CD4-positive, alpha-beta T cell (primary cell): ENCODE data around the gene ASTN1. TPM values are rescaled to one million over a fixed set of nuclear protein-coding genes. Genes with fewer than 3 reads are reported as not detected.

ENCODE experiments used
- ATAC-seq: fragments of 200-7000 bp; cut with Tn5 transposase; one replicate; pipeline ENCODE4 v1.10.0; 2022; ENCODE audit warnings: mild to moderate bottlenecking; ENCODE audit not compliant: poor library complexity
- CTCF ChIA-PET: fragments of 350-600 bp; sonication (Branson Sonifier 250); formaldehyde crosslinking; loops from one replicate; lab custom pipeline; 2021; ENCODE audit warnings: antibody characterized with exemption, inconsistent platforms; lab: Charles Lee
- POLR2A ChIA-PET: fragments of 350-600 bp; sonication (Branson Sonifier 250); formaldehyde crosslinking; loops from one replicate; lab custom pipeline; 2021; ENCODE audit warnings: antibody characterized with exemption, inconsistent platforms; lab: Charles Lee
- DNase-seq, 14 experiments: peaks; one replicate each; pipeline ENCODE4 v3.0.0-alpha.2; 2013 to 2020; ENCODE audit warnings: mixed read lengths in 2 of 14
- H3K27ac ChIP-seq, 2 donors: one replicate each; pipeline versions ENCODE4 v1.5.1 to v1.7.0; 2013; ENCODE audit warnings: low read length in 2 of 2, low read depth in 1 of 2, mild to moderate bottlenecking in 1 of 2
- H3K27me3 ChIP-seq, 2 experiments: 1 replicate in 1 of 2; 2 replicates in 1 of 2; pipeline versions ENCODE4 v1.6.1 to v1.7.0; 2013; ENCODE audit warnings: low read length in 2 of 2, control low read depth in 1 of 2, mild to moderate bottlenecking in 1 of 2, moderate library complexity in 1 of 2; ENCODE audit not compliant: insufficient read depth in 2 of 2, control insufficient read depth in 1 of 2
- H3K36me3 ChIP-seq: one replicate; pipeline ENCODE4 v1.6.1; 2013; ENCODE audit warnings: low read length, control low read depth; ENCODE audit not compliant: insufficient read depth
- H3K4me1 ChIP-seq: one replicate; pipeline ENCODE4 v1.6.1; 2013; ENCODE audit warnings: low read length, control low read depth; ENCODE audit not compliant: insufficient read depth
- H3K4me3 ChIP-seq: one replicate; pipeline ENCODE4 v1.5.1; 2013; ENCODE audit warnings: mild to moderate bottlenecking, low read length, moderate library complexity
- H3K9me3 ChIP-seq, 2 experiments: 1 replicate in 1 of 2; 2 replicates in 1 of 2; pipeline versions ENCODE4 v1.6.1 to v1.7.0; 2013; ENCODE audit warnings: low read length in 2 of 2, mild to moderate bottlenecking in 2 of 2, control low read depth in 1 of 2, moderate library complexity in 1 of 2; ENCODE audit not compliant: control insufficient read depth in 1 of 2, insufficient read depth in 1 of 2
- H3K27ac Mint-ChIP-seq: one replicate; pipeline ENCODE4 v1.8.0; 2020; ENCODE audit warnings: mixed read lengths
- H3K27me3 Mint-ChIP-seq: one replicate; pipeline ENCODE4 v1.8.0; 2021; ENCODE audit warnings: mixed read lengths
- H3K36me3 Mint-ChIP-seq: one replicate; pipeline ENCODE4 v1.8.0; 2021; ENCODE audit warnings: low read depth, mixed read lengths
- H3K4me1 Mint-ChIP-seq: one replicate; pipeline ENCODE4 v1.8.0; 2021; ENCODE audit warnings: low read depth, mixed read lengths
- H3K4me3 Mint-ChIP-seq: one replicate; pipeline ENCODE4 v1.8.0; 2020; ENCODE audit warnings: mild to moderate bottlenecking, mixed read lengths
- H3K9me3 Mint-ChIP-seq: one replicate; pipeline ENCODE4 v1.8.0; 2020; ENCODE audit warnings: mixed read lengths
- CTCF ChIP-seq: fragments of 200-600 bp; IDR thresholded peaks from one replicate; pipeline ENCODE4 v1.8.0; 2022; ENCODE audit warnings: antibody characterized with exemption, mild to moderate bottlenecking
- intact Hi-C, 2 experiments: fragments of 100-400 bp; cut with DNase I in 1 of 2; cut with micrococcal nuclease in 1 of 2; formaldehyde crosslinking; loops; one replicate each; pipeline versions ENCODE4 v1.15.1 to v1.9.0; 2023 to 2025; cut with DNase I, micrococcal nuclease
- total RNA-seq, 174 experiments: library from RNA in 2 of 174; stranded (reverse) in 2 of 174; gene quantifications; one replicate each; pipeline ENCODE4 v1.2.3 and lab custom pipeline; 2021 to 2026

Gene ASTN1
- total RNA-seq, 2 experiments from 2014 or later, result not detected

GRCh38 chr1:177106196-177106595 lies 58.3 kb downstream of the ASTN1 start:
- Mint-ChIP-seq H3K9me3 (no peaks in the 10 kb centered on the region), H3K36me3 (no peaks in the 10 kb centered on the region), H3K27me3 (no peaks in the 10 kb centered on the region), H3K4me1 (no peaks in the 10 kb centered on the region), H3K4me3 (no peak overlapping the region), H3K27ac (no peak overlapping the region)
- ATAC-seq (no peak), DNase-seq (no peak)
- ChIA-PET CTCF (no interaction called here), POLR2A (no interaction called here)
- H3K9me3 ChIP-seq, result no peaks in the 10 kb centered on the region
- H3K27ac ChIP-seq, result no peak overlapping the region
- intact Hi-C loops, result no loop called here
- no peaks in the 10 kb centered on the region for H3K4me1 ChIP-seq
- no peak overlapping the region for H3K4me3 ChIP-seq
- H3K27me3 ChIP-seq, result no peaks in the 10 kb centered on the region
- H3K36me3 ChIP-seq, result no peaks in the 10 kb centered on the region
- no peak for TF ChIP-seq CTCF

DNA sequence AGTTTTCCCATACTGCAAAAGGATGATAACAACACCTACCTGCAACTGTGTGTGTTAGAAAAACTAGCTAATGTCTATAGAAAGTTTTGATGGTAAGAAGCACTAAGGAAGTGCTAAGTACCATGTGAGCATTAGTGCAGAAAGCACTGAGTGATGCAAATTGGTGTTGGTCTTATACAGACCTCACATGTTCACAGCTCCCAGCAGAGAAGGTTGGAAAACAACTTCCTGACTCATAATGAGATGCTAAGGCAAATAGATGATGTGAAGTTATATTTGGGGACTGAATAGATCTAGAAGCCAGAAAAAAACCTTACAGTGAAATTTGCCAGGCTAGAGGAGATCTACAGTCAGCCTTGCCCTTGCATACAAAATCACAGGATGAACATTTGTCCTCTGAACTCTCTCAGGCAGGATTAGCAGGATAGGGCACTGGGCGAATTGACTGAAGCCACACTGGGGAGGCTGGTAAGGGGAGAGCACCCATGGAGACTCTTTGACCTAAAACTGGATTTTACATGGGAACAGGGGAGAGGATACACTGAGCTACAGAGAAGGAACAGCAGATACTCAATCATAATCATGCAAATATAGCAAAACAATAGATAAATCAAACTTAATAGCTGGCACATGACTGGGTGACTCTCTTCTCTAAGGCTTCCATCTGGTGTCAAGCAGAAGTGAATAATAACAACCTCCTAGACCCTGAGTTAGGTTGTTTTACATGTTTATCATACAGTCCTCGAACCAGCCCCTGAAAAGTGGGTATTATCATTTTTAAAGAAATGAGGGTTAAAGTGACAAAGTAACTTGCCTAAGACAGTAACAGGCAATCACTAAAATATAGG lies 61.3 kb downstream of the ASTN1 start:
- no peak for TF ChIP-seq CTCF
- CTCF ChIA-PET, result no interaction called here
- intact Hi-C loops, result no loop called here
- no peaks in the 10 kb centered on the region for H3K36me3 ChIP-seq
- no peaks in the 10 kb centered on the region for H3K36me3 Mint-ChIP-seq
- no peaks in the 10 kb centered on the region for H3K4me1 Mint-ChIP-seq
- H3K4me3 Mint-ChIP-seq, result no peak overlapping the region
- no peak overlapping the region for H3K27ac ChIP-seq
- peaks cover 2% of the 10 kb centered on the region for H3K9me3 Mint-ChIP-seq
- H3K4me3 ChIP-seq, result no peak overlapping the region
- H3K9me3 ChIP-seq, result no peaks in the 10 kb centered on the region
- no peaks in the 10 kb centered on the region for H3K4me1 ChIP-seq
- no peak for DNase-seq
- ATAC-seq, result no peak
- H3K27ac Mint-ChIP-seq, result no peak overlapping the region
- POLR2A ChIA-PET, result no interaction called here
- H3K27me3 ChIP-seq, result no peaks in the 10 kb centered on the region
- H3K27me3 Mint-ChIP-seq, result no peaks in the 10 kb centered on the region

DNA sequence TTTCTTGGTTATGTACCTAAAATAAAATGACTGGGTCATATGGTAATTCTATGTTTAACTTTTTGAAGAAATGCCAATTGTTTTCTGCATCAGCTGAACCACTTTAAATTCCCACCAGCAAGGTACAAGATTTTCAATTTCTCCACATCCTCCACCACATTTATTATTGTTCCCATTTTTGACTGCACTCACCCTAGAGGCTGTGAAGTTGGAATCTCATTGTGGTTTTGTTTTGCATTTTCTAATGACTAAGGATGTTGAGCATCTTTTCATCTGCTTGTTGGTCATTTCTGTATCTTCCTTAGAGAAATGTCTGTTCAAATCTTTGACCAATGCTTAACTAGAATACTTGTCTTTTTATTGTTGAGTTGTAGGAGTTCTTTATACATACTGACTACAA lies 72.5 kb downstream of the ASTN1 start:
- intact Hi-C loops, result no loop called here
- ChIA-PET CTCF (no interaction called here), POLR2A (no interaction called here)
- H3K27ac ChIP-seq, result no peak overlapping the region
- H3K9me3 ChIP-seq, result no peaks in the 10 kb centered on the region
- DNase-seq, result no peak
- no peaks in the 10 kb centered on the region for H3K4me1 ChIP-seq
- Mint-ChIP-seq H3K4me3 (no peak overlapping the region), H3K27ac (no peak overlapping the region), H3K4me1 (no peaks in the 10 kb centered on the region), H3K9me3 (no peaks in the 10 kb centered on the region), H3K27me3 (no peaks in the 10 kb centered on the region), H3K36me3 (no peaks in the 10 kb centered on the region)
- H3K27me3 ChIP-seq, result no peaks in the 10 kb centered on the region
- ATAC-seq, result no peak
- H3K36me3 ChIP-seq, result no peaks in the 10 kb centered on the region
- no peak for TF ChIP-seq CTCF
- H3K4me3 ChIP-seq, result no peak overlapping the region
